Measurements from ENCODE around the gene ALAS1.

The ALAS1 gene

DNA sequence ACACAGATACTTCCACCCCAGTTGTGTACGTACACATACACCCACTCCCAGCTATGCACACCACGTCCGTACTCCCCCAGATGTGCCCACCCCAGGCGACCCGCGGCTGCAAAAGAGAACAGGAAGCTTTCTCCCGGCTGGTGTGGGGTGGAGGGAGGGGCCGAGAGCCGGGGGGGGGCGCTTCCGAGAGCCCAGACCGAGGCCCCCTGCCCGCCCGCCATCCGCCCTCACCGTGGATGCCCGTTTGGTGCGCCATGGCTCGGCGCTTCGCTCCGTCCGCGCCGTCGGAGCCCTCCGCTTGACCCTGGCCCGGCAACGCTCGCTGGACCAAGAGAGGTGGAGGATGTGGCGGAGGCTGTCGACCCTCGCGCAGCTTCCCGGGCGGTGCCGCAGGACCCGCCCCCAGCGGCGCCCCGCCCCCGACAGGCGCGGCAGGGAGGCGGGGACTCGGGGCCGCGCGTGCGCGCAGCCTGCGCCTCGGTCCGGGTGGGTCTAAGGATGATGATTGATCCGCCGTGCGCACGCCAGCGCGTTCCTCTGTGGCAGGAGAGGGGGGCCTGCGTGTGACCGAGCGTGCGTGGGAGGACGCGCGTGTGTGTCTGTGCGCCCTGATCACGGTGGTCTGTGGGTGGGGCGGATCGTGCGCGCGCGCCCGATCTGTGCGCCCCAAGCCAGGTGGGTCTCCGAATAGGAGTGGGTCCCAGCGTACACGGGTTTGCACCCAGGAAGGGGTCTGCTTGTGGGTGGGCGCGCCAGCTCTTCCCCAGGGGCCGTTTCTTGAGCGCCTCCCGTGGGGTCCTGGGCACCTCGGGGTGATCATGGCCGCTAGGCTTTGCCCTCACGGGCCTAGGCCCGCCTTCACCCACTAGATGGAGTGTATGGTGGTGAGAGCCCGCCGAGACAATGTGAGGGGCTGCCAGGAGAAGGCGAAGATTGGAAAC is 41.1 kb downstream of the ALAS1 start, which contains the start of gene TWF2 (continued):
- TF ChIP-seq, protein P1, sequence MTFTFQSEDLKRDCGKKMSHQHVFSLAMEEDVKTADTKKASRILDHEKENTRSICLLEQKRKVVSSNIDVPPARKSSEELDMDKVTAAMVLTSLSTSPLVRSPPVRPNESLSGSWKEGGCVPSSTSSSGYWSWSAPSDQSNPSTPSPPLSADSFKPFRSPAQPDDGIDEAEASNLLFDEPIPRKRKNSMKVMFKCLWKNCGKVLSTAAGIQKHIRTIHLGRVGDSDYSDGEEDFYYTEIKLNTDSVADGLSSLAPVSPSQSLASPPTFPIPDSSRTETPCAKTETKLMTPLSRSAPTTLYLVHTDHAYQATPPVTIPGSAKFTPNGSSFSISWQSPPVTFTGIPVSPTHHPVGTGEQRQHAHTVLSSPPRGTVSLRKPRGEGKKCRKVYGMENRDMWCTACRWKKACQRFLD (tag by site-specific recombination; IDR thresholded peaks at IDR 0.05): no peak
- TF ChIP-seq ZFHX2 (tag by site-specific recombination; conservative IDR thresholded peaks at IDR 0.05) (peak; percentile 93), HIC1 (tag by site-specific recombination; IDR thresholded peaks at IDR 0.05) (peak; percentile 59), ZBTB20 (tag by site-specific recombination; IDR thresholded peaks at IDR 0.05) (peak; percentile 98), ZBTB21 (tag by site-specific recombination; IDR thresholded peaks at IDR 0.05) (no peak), ZNF785 (tag by site-specific recombination; IDR thresholded peaks at IDR 0.05) (peak; percentile 89; the same call in 1 of the 2 replicates), SP7 (tag by site-specific recombination; IDR thresholded peaks at IDR 0.05) (peak; percentile 60; the same call in 1 of the 2 replicates), ZNF654 (tag by site-specific recombination; IDR thresholded peaks at IDR 0.05; ENCODE audit: low read depth) (peak; percentile 6; the same call in 1 of the 2 replicates), ZBTB8A (tag by site-specific recombination; IDR thresholded peaks at IDR 0.05) (peak; percentile 48; the same call in 1 of the 2 replicates), KLF8 (tag by site-specific recombination; IDR thresholded peaks at IDR 0.05) (peak; percentile 60; the same call in 1 of the 2 replicates), ZNF341 (tag by site-specific recombination; IDR thresholded peaks at IDR 0.05; ENCODE audit: low read depth) (peak; percentile 45; the same call in 1 of the 2 replicates), ZNF571 (tag by site-specific recombination; IDR thresholded peaks at IDR 0.05) (no peak), ZNF132 (tag by site-specific recombination; IDR thresholded peaks at IDR 0.05; ENCODE audit: borderline replicate concordance) (no peak), ZXDB (tag by site-specific recombination; IDR thresholded peaks at IDR 0.05) (peak; percentile 70), KLF10 (tag by site-specific recombination; IDR thresholded peaks at IDR 0.05) (peak; percentile 63; the same call in 1 of the 2 replicates), KLF9 (tag by site-specific recombination; IDR thresholded peaks at IDR 0.05; ENCODE audit: low read depth) (peak; percentile 69; the same call in 1 of the 2 replicates), ZBTB48 (tag by site-specific recombination; IDR thresholded peaks at IDR 0.05) (no peak), ZBTB6 (tag by site-specific recombination; IDR thresholded peaks at IDR 0.05) (no peak), ZNF2 (tag by site-specific recombination; IDR thresholded peaks at IDR 0.05) (no peak), SP3 (tag by site-specific recombination; IDR thresholded peaks at IDR 0.05) (peak; percentile 50; the same call in 1 of the 2 replicates)
- TF ChIP-seq, protein P2, sequence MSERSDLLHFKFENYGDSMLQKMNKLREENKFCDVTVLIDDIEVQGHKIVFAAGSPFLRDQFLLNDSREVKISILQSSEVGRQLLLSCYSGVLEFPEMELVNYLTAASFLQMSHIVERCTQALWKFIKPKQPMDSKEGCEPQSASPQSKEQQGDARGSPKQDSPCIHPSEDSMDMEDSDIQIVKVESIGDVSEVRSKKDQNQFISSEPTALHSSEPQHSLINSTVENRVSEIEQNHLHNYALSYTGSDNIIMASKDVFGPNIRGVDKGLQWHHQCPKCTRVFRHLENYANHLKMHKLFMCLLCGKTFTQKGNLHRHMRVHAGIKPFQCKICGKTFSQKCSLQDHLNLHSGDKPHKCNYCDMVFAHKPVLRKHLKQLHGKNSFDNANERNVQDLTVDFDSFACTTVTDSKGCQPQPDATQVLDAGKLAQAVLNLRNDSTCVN (tag by site-specific recombination; optimal IDR thresholded peaks at IDR 0.05): peak; percentile 96
- TF ChIP-seq, protein P3, sequence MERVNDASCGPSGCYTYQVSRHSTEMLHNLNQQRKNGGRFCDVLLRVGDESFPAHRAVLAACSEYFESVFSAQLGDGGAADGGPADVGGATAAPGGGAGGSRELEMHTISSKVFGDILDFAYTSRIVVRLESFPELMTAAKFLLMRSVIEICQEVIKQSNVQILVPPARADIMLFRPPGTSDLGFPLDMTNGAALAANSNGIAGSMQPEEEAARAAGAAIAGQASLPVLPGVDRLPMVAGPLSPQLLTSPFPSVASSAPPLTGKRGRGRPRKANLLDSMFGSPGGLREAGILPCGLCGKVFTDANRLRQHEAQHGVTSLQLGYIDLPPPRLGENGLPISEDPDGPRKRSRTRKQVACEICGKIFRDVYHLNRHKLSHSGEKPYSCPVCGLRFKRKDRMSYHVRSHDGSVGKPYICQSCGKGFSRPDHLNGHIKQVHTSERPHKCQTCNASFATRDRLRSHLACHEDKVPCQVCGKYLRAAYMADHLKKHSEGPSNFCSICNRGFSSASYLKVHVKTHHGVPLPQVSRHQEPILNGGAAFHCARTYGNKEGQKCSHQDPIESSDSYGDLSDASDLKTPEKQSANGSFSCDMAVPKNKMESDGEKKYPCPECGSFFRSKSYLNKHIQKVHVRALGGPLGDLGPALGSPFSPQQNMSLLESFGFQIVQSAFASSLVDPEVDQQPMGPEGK (tag by site-specific recombination; IDR thresholded peaks at IDR 0.05): peak; percentile 82
- TF ChIP-seq, protein P4, sequence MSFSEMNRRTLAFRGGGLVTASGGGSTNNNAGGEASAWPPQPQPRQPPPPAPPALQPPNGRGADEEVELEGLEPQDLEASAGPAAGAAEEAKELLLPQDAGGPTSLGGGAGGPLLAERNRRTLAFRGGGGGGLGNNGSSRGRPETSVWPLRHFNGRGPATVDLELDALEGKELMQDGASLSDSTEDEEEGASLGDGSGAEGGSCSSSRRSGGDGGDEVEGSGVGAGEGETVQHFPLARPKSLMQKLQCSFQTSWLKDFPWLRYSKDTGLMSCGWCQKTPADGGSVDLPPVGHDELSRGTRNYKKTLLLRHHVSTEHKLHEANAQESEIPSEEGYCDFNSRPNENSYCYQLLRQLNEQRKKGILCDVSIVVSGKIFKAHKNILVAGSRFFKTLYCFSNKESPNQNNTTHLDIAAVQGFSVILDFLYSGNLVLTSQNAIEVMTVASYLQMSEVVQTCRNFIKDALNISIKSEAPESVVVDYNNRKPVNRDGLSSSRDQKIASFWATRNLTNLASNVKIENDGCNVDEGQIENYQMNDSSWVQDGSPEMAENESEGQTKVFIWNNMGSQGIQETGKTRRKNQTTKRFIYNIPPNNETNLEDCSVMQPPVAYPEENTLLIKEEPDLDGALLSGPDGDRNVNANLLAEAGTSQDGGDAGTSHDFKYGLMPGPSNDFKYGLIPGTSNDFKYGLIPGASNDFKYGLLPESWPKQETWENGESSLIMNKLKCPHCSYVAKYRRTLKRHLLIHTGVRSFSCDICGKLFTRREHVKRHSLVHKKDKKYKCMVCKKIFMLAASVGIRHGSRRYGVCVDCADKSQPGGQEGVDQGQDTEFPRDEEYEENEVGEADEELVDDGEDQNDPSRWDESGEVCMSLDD (tag by site-specific recombination; IDR thresholded peaks at IDR 0.05): peak; percentile 71; the same call in 1 of the 2 replicates
- TF ChIP-seq, protein P5, sequence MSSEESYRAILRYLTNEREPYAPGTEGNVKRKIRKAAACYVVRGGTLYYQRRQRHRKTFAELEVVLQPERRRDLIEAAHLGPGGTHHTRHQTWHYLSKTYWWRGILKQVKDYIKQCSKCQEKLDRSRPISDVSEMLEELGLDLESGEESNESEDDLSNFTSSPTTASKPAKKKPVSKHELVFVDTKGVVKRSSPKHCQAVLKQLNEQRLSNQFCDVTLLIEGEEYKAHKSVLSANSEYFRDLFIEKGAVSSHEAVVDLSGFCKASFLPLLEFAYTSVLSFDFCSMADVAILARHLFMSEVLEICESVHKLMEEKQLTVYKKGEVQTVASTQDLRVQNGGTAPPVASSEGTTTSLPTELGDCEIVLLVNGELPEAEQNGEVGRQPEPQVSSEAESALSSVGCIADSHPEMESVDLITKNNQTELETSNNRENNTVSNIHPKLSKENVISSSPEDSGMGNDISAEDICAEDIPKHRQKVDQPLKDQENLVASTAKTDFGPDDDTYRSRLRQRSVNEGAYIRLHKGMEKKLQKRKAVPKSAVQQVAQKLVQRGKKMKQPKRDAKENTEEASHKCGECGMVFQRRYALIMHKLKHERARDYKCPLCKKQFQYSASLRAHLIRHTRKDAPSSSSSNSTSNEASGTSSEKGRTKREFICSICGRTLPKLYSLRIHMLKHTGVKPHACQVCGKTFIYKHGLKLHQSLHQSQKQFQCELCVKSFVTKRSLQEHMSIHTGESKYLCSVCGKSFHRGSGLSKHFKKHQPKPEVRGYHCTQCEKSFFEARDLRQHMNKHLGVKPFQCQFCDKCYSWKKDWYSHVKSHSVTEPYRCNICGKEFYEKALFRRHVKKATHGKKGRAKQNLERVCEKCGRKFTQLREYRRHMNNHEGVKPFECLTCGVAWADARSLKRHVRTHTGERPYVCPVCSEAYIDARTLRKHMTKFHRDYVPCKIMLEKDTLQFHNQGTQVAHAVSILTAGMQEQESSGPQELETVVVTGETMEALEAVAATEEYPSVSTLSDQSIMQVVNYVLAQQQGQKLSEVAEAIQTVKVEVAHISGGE (tag by site-specific recombination; conservative IDR thresholded peaks at IDR 0.05; ENCODE audit: low read depth): 0 out of 2 replicates have a peak, but pooled peaks have one; percentile 20
